NCI-H524 (cell line): ENCODE results near the gene AGR3.
"Not testable (repeated sequence)": the region's sequence is repeated elsewhere in the genome, so short reads cannot be mapped to it uniquely, and the experiment has no call there.

Source experiments
- DNase-seq, 2 experiments: peaks; one replicate each; lab custom pipeline; 2025; lab: John Stamatoyannopoulos, UW

The AGR3 gene

DNA sequence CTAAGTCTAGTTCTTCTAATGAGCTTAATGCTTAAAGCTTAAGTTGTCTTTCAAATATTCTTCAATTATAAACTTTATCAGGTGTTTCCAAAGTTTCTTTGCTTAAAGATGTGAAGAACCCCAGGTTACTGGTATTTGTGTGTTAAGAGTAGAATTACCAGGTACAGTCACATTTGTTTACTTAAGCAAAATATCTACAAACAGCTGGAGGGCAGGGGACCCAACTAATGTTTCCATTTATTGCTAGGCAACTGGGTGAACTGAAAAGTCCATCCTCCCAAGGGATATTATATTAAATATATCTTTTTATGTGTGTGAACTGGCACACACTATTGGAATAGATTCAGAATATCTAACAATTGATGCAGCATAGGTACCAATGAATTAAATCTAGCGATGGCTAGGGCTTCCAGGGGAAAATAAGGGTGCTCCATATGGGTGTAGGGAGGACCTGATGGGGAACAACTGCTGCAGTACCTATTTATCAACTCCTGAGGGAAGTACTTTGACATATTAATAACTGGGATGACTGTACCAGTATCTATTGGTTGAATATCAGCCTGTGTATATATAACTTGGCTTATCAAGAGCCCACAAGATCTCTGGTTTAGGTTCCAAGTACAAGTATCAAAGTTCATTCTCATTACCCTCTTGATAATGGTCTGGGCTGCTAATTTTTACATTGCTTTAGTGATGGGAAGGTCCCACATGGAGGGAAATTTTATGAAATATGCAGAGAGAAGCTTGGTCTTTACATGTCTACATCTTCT lies 10.3 kb upstream of the AGR3 start:
- DNase-seq = no peak

DNA sequence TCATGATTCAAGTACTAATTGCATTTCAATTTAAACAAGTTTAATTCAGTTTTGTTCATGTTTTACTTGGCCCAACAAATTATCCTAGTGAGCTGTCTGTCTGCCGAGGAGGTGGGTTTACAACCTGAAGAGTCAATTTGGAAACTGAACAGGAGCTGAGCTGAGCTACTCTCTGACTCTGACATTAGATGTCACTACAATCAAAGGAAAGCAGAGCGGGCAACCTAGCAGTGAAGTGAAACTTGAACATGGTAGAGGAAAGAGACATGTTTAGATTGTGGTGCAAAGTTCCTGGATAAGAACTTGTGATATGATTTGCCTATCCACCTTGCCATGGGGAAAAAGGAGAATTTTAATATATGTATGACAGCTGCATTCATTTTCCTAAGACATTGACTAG lies 9.6 kb upstream of the AGR3 start:
- DNase-seq = no peak

DNA sequence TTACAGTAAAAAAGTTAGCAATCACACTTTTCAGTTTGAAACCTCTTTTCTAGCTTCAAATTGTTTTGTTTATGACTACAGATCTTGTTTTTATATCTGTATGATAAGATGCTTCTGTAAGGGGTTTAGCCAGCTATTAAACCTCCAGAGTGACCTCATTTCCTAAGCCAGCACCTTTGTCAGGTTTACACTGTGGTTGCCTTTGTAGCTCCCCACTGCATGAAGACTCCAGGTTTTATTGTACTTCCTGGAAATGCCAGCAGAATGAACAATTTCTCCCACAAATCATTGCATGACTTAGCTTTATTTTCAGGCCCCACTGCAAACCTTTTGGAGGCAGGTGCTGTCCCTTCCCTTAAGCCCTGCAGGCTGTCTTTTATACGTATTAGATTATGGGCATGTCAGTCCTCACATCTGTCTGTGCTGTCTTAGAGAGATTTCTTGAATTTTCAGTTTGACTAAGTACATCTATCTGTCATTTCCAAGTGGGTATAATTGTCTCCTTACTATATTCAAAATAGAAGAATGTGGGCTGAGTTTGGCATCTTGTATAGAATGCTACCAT lies 8.2 kb upstream of the AGR3 start:
- no peak for DNase-seq

DNA sequence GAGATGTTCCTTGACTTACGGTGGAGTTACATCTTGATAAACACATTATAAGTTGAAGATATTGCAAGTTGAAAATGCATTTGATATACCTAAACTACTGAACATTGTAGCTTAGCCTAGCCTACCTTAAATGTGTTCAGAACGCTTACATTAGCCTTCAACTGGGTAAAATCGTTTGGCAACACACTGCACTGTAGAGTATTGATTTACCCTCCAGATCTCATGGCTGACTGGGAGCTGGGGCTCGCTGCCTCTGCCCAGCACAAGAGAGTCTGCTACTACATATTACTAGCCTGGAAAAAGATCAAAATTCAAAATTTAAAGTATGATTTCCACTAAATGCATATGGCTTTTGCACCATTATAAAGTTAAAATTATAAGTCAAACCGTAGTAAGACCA lies 7.5 kb upstream of the AGR3 start:
- DNase-seq = no peak

DNA sequence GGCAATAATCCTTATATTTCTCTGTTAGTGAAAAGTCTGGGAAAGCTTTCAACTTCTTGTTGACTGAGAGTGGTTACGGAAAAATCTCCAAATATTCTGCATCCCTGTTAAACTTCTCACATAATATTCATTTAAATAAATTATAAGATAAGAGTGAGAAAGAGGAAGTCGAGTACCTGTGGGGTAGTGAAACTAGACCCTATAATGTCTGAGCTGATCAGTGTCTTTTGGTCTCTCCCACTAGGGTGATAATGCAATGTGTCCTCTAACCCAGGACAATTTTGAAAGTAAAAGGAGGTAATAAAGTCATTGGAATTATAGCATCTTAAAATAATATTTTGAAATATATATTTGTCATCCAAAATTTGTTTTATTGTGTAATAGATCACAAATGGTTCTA lies 2.1 kb upstream of the AGR3 start:
- no peak for DNase-seq

DNA sequence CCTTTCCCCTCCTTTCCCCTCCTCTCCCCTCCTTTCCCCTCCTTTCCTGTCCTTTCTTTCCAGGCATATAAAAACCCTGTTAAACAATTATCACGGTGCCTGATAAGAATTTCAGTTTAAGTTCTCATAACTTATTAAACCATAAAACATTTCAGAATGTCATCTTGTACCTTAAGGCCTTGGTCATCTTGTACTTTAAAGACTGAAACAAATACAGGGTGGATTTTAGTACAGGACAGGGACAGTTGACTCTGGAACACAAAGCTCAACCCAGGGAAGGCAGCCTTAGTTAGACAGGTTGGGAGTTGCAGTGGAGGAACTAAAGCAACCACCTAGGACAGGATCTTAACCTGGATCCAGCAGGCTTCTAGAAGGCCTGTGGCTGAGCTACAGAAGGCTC lies 1.2 kb downstream of the AGR3 start:
- DNase-seq = no peak

DNA sequence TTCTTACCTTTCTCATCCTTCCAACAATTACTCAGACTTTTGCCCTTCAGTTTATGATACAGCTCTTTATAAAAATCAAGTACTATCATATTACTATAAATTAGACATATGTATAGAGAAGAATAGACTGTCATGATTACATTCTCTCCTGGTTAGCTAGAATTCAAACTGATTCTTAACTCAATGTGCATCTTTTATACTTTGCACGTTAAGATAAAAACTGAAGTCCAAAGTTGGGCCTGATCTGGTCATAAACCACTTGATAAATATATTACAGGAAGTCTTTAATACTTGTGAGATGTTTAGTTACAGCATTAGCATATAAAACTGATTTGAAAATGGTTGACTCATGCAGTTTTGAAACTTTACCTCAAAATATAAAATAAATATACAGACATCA lies 2.6 kb downstream of the AGR3 start:
- DNase-seq = no peak

DNA sequence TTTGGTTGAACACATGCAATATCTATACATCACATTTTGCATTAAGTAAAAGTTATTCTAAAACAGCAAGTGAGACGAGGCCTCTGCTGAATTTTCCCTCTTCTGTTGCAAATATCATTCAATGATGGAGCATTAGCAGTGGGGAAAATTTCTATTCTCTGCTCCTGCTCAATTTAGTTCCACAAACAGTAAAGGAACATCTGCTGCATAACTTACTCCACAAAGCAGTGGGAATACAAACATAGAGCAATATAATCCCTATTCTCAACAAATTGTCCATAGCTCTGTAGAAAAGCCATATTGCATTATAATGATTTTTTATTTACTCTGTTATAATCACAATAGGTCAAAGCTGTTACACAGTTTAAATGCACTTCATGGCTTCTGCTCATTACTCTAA lies 5.9 kb downstream of the AGR3 start:
- DNase-seq = no peak

DNA sequence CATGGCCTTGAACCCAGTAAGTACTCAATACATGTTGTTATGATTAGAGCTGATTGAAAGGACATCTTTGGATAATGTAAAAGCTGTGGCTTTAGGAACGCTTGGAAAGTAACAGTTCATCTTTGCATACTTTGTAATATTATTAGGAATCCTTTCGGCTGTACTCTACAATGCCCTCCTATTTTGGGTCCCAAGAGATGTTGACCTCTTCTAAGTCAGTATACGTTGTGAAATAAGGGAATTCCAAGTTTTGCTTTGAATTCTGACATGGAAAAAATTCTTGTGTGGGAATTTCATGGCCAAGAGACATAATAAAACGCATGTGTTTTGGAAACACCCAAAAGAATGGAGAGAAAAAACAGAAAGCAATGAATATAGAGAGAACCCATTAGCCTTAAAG lies 7.7 kb downstream of the AGR3 start:
- no peak for DNase-seq

DNA sequence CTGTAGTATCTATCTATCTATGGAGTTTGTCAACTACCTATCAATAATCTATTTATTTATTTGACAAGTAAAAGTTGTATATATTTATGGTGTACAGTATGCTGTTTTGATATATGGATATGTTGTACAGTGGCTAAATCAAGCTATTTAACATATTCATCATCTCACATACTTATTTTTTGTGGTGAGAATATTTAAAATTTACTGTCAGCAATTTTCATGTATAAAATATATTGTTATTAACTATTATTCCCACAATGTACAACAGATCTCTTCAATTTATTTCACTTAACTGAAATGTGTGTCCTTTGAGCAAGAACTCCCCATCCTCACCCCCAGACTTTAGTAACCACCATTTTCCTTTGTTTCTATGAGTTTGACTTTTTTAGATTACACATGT lies 14.5 kb downstream of the AGR3 start:
- DNase-seq = no peak

DNA sequence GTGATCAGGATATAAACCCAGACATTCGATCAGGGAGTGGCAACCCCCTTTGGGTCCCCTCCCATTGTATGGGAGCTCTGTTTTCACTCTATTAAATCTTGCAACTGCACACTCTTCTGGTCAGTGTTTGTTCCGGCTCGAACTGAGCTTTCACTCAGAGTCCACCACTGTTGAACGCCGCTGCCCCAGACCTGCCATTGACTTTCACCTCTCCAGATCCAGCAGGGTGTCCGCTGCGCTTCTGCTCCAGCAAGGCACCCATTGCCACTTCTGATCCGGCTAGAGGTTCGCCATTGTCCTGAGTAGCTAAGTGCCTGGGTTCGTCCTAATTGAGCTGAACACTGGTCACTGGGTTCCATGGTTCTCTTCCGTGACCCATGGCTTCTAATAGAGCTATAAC lies 28.6 kb downstream of the AGR3 start:
- DNase-seq = not testable (repeated sequence)

DNA sequence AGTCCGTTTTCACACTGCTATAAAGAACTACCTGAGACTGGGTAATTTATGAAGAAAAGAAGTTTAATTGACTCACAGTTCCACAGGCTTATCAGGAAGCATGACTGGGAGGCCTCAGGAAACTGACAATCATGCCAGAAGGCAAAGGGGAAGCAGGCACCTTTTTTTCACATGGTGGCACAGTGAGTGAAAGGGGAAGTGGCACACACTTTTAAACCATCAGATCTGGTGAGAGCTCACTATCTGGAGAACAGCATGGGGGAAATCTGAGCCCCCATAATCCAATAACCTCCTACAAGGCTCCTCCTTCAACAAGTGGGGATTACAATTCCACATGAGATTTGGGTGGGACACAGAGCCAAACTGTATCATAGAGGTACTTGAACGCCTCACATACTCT lies 30.0 kb downstream of the AGR3 start:
- DNase-seq = peak; percentile 59 to 80

DNA sequence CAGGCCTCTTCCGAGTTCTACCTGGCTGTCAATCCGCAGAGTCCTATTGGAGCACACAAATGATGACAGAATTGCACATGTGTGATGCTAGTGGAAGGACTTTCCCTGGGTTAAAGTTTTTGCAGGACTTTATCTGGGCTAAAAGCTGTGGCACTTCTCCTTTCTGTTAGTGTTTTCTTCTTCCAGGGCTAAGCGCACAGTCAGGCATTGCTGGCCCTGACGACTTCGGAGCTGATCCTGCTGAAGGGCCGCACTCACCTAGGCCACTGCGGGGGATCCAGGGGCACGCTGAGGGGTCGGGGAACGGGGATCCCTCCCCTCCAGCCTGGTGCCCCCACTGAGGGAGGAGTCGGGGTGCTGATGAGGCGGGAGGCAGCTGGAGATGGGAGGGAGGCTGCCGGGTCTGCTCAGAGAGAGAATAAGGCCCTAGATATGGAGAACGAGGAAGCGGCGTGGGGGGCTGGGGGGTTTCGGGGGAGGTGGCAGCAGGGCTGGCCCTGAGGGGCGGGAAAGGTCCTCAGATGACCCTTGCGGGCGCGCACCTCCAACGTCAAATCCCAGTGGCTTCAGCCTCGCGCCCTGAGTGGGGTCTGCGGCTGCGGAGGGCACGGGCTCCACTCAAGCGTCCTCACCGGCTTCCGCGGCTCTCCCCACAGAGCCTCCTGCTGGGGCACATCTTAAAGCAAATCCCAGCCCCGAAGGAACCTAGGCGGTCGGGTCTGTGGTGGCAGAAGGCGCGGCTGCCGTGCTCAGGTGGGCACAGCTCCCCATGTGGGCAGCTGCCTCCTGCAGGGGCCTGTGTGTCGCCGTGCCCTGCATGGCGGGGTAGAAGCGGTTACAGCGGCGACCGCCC lies 30.9 kb downstream of the AGR3 start:
- DNase-seq = no peak

DNA sequence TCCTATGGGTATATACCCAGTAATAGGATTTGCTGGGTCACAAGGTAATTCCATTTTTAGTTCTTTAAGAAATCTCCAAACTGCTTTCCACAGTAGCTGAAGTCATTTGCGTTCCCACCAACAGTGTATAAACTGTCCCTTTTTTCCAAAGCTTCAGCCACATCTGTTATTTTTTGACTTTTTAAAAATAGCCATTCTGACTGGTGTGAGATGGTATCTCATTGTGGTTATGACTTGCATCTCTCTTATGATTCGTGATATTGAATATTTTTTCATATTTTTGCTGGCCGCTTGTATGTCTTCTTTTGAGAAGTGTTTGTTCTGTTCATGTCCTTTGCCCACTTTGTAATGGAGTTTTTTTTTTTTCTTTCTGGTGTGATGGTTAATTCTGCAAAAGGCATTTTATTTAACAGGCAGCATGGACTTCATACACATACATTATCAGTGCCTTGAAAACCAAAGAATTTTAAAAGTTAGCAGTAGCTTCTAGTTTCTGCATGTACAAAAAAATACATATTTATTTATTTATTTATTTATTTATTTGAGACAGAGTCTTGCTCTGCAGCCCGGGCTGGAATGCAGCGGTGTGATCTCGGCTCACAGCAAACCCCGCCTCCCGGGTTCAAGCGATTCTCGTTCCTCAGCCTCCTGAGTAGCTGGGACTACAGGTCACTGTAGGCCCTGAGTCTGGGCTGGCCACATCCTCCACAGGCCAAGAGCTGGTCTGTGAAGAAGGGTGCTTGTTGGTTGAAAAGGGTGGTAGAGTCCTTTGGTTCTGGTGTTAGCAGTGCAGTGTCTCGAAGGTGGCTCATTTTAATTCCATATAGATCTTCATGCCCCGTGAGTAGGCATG lies 32.3 kb downstream of the AGR3 start:
- DNase-seq = no peak

DNA sequence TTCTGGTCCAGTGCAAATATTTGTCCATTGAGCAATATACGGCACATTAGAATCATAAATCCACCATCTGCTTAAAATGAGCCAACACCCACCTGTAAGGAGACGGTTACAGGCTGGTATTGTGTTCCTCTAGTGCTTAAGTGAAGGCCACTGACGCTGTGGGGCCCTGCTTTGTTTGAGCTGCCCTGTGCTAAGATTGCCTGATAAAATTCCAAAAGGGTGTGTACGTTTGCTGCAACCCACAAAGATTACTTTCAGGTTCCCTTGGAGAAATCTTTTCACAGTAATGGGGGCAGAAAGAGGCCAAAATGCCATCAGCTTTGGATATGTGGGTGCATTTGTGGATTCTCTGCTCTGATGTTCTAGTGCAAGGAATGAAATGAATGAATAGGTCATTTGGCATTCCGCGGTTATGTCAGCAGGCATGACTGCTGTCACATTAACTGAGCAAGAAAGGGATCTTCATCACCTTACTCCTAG lies 34.4 kb downstream of the AGR3 start:
- DNase-seq = peak in 1 of 2 experiments; percentile 16

DNA sequence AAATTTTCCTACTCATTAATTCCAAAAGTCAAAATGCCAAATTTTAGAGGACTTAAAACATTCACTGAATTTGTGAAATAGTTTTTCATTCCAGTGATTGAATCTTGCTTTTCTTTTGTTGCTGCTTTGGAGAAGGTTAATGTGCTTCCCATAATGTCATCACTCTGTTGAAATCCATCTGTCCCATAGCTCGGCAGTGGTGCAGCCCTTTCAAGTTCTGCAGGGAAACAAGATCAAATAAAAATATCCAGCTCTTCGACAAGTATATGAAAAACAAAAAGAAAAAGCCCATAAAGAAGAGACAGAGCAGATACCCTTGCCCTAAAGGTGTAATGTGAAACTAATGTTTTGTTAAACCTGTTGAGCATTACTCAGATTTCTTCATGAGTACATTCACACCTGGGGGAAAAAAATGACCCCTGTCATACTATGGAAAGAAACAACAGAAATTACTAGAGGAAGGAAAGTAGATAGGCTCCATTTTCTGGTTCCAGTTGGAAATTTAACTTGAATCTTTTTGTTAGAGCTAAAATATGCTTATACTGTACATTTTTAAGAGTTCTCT lies 35.1 kb downstream of the AGR3 start:
- no peak for DNase-seq

DNA sequence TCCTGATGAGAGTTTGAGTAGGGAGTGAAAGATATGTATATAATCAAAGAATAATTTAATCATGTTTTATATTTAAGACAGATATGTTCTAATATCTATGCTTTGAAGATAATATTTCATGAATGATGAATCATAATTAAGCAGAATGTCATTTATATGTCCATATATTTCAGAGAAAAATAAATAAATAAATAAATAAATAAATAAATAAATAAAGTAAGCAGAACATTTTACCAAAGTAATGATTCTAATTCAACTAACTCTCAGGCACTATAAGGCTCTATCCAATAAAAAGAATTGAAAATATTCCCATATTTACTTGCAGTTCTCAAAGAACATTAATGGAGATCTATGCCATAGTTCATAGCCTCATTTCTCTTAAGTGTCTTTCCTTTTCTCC lies 36.0 kb downstream of the AGR3 start:
- DNase-seq = no peak

DNA sequence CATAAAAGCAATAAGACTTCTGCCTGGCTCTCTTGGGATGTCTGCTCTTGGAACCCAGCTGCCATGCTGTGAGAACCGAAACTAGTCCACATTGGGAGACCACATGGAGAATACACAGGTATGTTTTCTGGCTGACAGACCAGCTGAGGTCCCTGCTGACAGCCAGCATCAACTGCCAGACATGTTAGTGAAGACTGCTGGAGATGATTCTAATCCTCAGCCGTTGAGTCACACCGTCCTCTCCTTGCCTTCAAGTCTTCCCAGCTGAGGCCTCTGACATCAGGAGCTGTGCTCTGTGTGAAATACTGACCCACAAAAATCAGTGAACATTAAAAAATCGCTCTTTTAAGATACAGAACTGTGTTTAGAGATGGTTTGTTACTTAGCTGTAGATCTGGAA lies 40.1 kb downstream of the AGR3 start:
- no peak for DNase-seq

DNA sequence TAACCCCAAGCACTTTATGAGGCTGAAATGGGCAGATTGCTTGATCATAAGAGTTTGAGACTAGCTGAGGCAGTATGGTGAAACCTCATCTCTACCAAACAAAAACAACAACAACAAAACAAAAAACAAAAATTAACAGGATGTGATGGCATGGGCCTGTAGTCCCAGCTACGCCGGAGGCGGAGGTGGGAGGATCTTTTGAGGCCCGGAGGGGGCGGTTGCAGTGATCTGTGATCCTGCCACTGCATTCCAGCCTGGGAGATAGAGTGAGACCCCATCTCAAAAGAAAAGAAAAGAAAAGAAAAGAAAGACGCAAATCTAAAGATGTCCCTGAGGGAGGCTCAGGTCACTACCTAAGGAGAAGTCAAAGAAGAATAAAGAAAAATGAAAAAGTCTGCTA lies 41.7 kb downstream of the AGR3 start:
- DNase-seq = no peak

DNA sequence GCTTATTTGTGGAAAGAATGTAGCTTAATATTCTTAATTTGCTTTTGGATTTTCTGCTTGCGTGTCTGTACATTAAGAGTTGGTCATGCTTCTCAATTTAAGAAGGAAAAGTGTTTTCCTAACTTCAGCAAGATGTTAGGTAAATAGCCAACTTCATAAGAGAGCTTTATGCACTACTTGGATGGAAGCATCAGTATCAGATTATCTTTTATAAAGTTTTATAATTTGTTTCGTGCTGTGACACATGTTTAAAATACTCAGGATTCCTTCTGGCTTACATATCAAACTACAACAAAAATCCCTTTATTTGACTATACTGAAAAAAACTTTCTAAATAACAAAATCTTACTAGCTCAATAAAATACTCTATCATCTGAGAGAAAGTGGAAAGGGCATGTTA lies 42.1 kb downstream of the AGR3 start:
- no peak for DNase-seq

DNA sequence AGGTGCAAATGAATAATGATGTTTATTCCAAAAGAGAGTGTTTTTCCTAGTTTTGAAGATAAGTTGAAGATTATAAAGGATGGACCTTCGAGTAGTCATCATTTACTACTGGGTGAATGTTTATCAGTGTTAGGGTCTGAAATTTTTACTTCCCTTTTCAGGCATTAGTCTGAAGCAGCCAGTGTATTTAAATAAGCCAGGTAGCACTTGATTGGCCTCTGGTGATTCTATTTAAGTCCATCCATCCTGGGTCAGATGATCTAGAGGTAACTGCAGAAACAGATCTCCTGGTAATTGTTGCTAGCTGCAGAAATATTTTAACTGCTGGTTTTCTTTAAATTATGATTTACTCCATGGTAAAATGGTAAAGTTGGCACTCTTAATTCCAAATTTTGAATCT lies 42.9 kb downstream of the AGR3 start:
- no peak for DNase-seq

DNA sequence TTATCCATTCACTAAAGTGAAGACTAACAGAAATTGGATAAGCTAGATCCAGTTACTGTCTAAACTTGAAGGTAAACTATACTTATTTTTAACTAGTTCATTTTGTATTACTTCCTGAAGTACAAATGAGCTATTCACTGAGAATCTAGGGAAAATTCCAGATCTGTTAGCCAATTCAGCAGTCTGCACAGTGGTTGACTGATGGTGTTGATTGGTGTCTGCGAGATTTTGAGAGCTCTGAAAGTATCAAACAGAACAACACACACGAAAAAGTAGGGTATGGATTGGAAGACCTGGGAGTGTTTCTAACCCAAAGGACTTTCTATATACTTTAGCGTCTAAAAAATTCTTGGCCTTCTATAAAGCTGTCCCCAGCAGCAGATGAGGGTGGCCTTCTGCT lies 43.4 kb downstream of the AGR3 start:
- DNase-seq = no peak
